HAP-1 (cell line): ENCODE data around the gene TRIM41.
"Not testable (repeated sequence)": the region's sequence is repeated elsewhere in the genome, so short reads cannot be mapped to it uniquely, and the experiment has no call there.

Experiments used
- DNase-seq, 2 experiments: peaks; one replicate each; pipeline ENCODE4 v3.0.0-alpha.2; 2016 to 2020; ENCODE audit warnings: low spot score in 2 of 2
- H3K27me3 ChIP-seq: fragments of 250-450 bp; sonication (Bioruptor Pico); 2 replicates; pipeline ENCODE4 v1.5.1; 2020; ENCODE audit warnings: low read depth, mild to moderate bottlenecking, moderate library complexity
- H3K36me3 ChIP-seq: fragments of 250-450 bp; sonication (Bioruptor Pico); replicated peaks from 2 replicates; pipeline ENCODE4 v1.5.1; 2020; ENCODE audit warnings: mild to moderate bottlenecking
- H3K4me1 ChIP-seq: fragments of 250-450 bp; sonication (Bioruptor Pico); 2 replicates; pipeline ENCODE4 v1.5.1; 2020; ENCODE audit warnings: mild to moderate bottlenecking
- H3K4me3 ChIP-seq: fragments of 250-450 bp; sonication (Bioruptor Pico); 2 replicates; pipeline ENCODE4 v1.5.1; 2020; ENCODE audit warnings: mild to moderate bottlenecking, moderate library complexity
- H3K9me3 ChIP-seq: fragments of 250-450 bp; sonication (Bioruptor Pico); 2 replicates; pipeline ENCODE4 v1.5.1; 2020; ENCODE audit warnings: mild to moderate bottlenecking, moderate library complexity
- in situ Hi-C: fragments of 300-500 bp; cut with MboI; formaldehyde crosslinking; loops from 3 replicates; pipeline ENCODE4 v1.14.3; 2020; ENCODE audit warnings: low sequenced_read_pairs, inconsistent platforms, mixed read lengths

The TRIM41 gene

DNA sequence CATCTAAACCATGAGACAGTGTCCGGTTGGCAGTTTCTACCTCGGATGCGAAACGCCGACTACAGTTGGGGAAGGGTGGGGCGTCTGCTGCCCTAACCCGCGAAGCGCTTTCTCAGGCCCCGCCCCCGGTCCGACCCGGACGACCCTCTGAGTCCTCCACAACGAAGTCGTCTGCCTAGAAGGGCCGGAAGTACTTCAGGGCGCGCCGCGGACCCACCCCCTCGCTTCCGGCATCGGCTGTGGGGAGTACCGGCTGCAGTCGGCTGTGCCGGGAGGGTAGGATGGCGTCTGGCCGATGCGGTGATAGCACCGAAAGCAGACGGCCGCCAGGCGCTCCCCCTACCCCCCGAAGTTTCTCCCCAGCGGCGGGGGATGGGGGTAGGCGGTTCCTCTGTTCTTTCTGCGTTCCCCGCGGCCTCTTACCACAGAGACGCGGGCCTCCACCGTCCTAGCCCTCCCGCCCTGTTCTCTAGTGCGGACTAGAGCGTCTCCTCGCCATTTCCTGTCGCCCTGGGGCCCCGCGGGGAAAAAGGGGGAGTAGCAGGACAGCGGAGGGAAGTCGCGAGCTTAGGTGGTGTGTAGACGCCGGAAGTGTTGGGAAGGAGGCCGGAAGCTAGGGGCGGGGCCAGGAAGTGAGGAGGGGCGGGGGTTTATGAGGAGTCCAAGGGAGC lies at the start of gene TRIM41:
TRIM41 (plus strand) TSS at position 224 of the 671 bp plus-strand sequence. CDS start 719 bp downstream, outside the sequence.
- peaks cover 14% of the 10 kb centered on the region for H3K4me1 ChIP-seq
- H3K27me3 ChIP-seq: no peaks in the 10 kb centered on the region
- in situ Hi-C loops: loop anchor here (5.0 kb wide), 1 partner anchor 36 kb away; no protein-coding TSS in a partner anchor
- H3K9me3 ChIP-seq: no peaks in the 10 kb centered on the region
- peak within 1 kb of the TSS; percentile 88 for H3K4me3 ChIP-seq
- H3K36me3 ChIP-seq: peaks cover 8% of the 10 kb centered on the region; the same call in 1 of the 2 replicates
- peak; percentile 94 to 99 for DNase-seq

- Histone ChIP-seq H3K4me3 (peak overlapping the region; percentile 44), H3K9me3 (no peaks in the 10 kb centered on the region), H3K27me3 (no peaks in the 10 kb centered on the region), H3K36me3 (no peaks in the 10 kb centered on the region), H3K4me1 (peaks cover 7% of the 10 kb centered on the region)
- in situ Hi-C loops: no loop called here
- peak; percentile 78 to 81 for DNase-seq
These were observed 49.4 kb upstream of the TRIM41 start for GRCh38 chr5:181173420-181174342.

GRCh38 chr5:181176254-181176952 lies 46.7 kb upstream of the TRIM41 start:
- Histone ChIP-seq H3K36me3 (no peaks in the 10 kb centered on the region), H3K9me3 (no peaks in the 10 kb centered on the region)

GRCh38 chr5:181177559-181177958 lies 45.5 kb upstream of the TRIM41 start:
- H3K27me3 ChIP-seq, H3K4me3 ChIP-seq, H3K4me1 ChIP-seq, H3K36me3 ChIP-seq, DNase-seq, in situ Hi-C loops, H3K9me3 ChIP-seq: not testable (repeated sequence)

More at GRCh38 chr5:181176254-181176952, 46.7 kb upstream of the TRIM41 start:
- Histone ChIP-seq H3K4me3 (no peak overlapping the region), H3K27me3 (no peaks in the 10 kb centered on the region), H3K4me1 (peaks cover 7% of the 10 kb centered on the region)
- DNase-seq: no peak
- in situ Hi-C loops: no loop called here

GRCh38 chr5:181181650-181182565 lies 41.2 kb upstream of the TRIM41 start:
- Histone ChIP-seq H3K9me3 (peaks cover 3% of the 10 kb centered on the region; the same call in 1 of the 2 replicates), H3K4me1 (no peaks in the 10 kb centered on the region; the same call in 1 of the 2 replicates), H3K27me3 (no peaks in the 10 kb centered on the region), H3K4me3 (no peak overlapping the region), H3K36me3 (no peaks in the 10 kb centered on the region)
- DNase-seq: peak; percentile 80 to 82
- in situ Hi-C loops: no loop called here

GRCh38 chr5:181182651-181183050 lies 40.4 kb upstream of the TRIM41 start:
- H3K9me3 ChIP-seq: peaks cover 3% of the 10 kb centered on the region; the same call in 1 of the 2 replicates
- in situ Hi-C loops: no loop called here
- H3K27me3 ChIP-seq: no peaks in the 10 kb centered on the region
- no peaks in the 10 kb centered on the region; the same call in 1 of the 2 replicates for H3K4me1 ChIP-seq
- H3K36me3 ChIP-seq: no peaks in the 10 kb centered on the region
- no peak overlapping the region for H3K4me3 ChIP-seq
- no peak for DNase-seq

DNA sequence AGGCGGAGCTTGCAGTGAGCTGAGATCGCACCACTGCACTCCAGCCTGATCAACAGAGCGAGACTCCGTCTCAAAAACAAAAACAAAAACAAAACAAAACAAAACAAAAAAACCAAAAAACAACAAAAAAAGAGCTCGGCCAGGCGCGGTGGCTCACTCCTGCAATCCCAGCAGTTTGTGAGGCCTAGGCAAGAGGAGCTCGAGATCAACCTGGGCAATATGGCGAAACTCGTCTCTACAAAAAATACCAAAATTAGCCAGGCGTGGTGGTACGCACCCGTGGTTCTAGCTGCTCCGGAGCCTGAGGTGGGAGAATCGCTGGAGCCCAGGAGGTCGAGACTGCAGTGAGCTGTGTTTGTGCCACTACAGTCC lies 38.2 kb upstream of the TRIM41 start:
- DNase-seq: no peak
- Histone ChIP-seq H3K4me1 (no peaks in the 10 kb centered on the region; the same call in 1 of the 2 replicates), H3K27me3 (no peaks in the 10 kb centered on the region), H3K4me3 (no peak overlapping the region), H3K9me3 (peaks cover 3% of the 10 kb centered on the region; the same call in 1 of the 2 replicates), H3K36me3 (no peaks in the 10 kb centered on the region)
- in situ Hi-C loops: loop anchor here (5.0 kb wide), 1 partner anchor 37 kb away; the partner anchor contains the start of gene TRIM41

DNA sequence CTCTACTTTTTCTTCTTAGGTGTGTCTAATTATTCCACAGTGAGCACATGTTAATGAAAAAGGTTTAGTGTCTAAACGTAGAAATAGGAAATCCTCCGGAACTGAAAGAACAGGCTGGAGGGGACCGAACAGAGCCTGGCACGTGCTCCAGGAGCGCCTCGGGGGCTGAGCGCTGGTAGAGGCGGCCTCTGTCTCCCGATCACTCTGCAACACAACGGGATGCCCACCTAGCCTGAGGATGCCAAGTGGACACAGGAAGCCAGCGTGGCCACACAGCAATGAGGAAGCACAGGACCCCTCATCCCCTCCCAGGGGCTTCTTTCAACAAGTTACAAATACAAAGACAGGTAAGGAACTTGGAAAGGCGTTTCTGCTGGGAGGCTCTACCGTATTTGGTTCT lies 37.5 kb upstream of the TRIM41 start:
- no peak for DNase-seq
- Histone ChIP-seq H3K4me1 (no peaks in the 10 kb centered on the region; the same call in 1 of the 2 replicates), H3K36me3 (no peaks in the 10 kb centered on the region), H3K4me3 (no peak overlapping the region), H3K27me3 (no peaks in the 10 kb centered on the region), H3K9me3 (peaks cover 3% of the 10 kb centered on the region; the same call in 1 of the 2 replicates)
- in situ Hi-C loops: loop anchor here (5.0 kb wide), 1 partner anchor 37 kb away; the partner anchor contains the start of gene TRIM41

DNA sequence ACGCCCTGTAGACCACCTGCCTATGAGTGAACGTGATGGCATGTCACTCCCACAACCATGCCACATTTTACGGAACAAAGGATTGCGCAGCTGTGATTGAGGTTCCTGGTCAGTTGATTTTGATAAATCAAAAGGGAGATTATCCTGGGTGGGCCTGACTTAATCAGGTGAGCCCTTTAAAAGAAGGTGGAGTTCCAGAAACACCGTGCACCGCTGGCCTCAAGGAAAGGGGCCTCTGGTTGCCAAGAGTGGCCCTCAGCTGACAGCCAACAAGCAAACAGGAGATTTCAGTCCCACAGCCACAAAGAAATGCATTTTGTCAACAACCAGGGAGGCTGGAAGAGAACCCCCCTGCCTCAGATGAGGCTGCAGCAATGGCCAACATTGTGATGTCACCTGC lies 37.1 kb upstream of the TRIM41 start:
- peaks cover 3% of the 10 kb centered on the region; the same call in 1 of the 2 replicates for H3K9me3 ChIP-seq
- H3K4me1 ChIP-seq: no peaks in the 10 kb centered on the region; the same call in 1 of the 2 replicates
- no peak overlapping the region for H3K4me3 ChIP-seq
- H3K27me3 ChIP-seq: no peaks in the 10 kb centered on the region
- DNase-seq: no peak
- in situ Hi-C loops: loop anchor here (5.0 kb wide), 1 partner anchor 36 kb away; the partner anchor contains the start of gene TRIM41
- H3K36me3 ChIP-seq: no peaks in the 10 kb centered on the region

DNA sequence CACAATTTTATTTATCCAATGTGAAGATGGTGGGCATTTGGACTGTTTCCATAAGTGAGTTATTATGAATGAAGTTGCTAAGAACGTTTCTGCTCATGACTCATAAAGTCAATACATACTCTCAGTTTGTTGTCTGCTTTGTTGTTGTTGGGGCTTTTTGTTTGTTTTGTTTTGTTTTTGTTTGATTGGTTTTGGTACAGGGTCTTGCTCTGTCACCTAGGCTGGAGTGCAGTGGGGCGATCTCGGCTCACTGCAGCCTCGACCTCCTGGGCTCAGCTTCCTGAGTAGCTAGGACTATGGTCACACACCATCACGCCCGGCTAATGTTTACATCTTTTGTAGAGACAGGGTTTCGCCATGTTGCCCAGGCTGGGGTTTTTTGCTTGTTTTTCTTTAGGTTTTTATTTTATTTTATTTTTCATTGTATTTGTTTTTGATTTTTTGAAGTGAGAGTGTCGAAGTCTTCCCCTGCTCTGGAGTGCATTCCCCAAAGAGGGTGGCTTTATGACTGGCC lies 36.0 kb upstream of the TRIM41 start:
- H3K4me3 ChIP-seq: peak overlapping the region; percentile 55
- peaks cover 3% of the 10 kb centered on the region; the same call in 1 of the 2 replicates for H3K9me3 ChIP-seq
- peak in 1 of 2 experiments; percentile 50 for DNase-seq
- in situ Hi-C loops: loop anchor here (5.0 kb wide), 1 partner anchor 35 kb away; the partner anchor contains the start of gene TRIM41
- no peaks in the 10 kb centered on the region for H3K36me3 ChIP-seq
- no peaks in the 10 kb centered on the region for H3K27me3 ChIP-seq
- H3K4me1 ChIP-seq: no peaks in the 10 kb centered on the region; the same call in 1 of the 2 replicates

DNA sequence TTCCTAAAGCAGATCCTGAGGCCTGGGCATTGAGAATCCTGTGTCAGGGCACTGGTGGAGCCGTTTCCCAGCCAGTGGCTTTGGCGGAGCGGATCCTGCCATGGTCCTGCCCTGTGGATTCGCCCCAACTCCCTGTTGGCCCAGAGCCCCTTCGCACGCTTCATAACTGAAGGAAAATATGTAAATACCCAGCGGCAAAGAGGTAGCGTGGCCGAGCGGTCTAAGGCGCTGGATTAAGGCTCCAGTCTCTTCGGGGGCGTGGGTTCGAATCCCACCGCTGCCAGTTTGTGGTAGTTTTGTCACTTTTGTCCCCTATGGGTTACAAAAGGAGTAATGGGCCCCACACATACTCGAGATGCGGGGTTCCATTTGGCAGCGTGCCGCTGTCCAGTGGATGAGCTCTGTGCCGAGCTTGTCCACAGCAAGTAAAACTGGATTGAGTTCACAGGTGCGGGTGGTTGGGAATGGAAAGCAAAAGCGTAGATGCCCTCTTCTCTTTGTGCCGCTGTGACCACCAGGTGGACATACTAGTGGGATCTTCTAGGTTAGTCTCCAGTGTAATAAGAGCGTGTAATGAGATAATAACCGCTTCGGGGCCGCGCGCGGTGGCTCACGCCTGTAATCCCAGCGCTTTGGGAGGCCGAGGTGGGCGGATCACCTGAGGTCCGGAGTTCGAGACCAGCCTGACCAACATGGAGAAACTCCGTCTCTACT lies 35.4 kb upstream of the TRIM41 start:
- Histone ChIP-seq H3K27me3 (no peaks in the 10 kb centered on the region), H3K36me3 (no peaks in the 10 kb centered on the region), H3K4me3 (peak overlapping the region; percentile 55), H3K9me3 (peaks cover 3% of the 10 kb centered on the region; the same call in 1 of the 2 replicates), H3K4me1 (peaks cover 2% of the 10 kb centered on the region; the same call in 1 of the 2 replicates)
- in situ Hi-C loops: loop anchor here (5.0 kb wide), 1 partner anchor 35 kb away; the partner anchor contains the start of gene TRIM41
- DNase-seq: peak; percentile 75 to 92
